Measurements from ENCODE around the gene ERBIN. TPM values are rescaled to one million over a fixed set of nuclear protein-coding genes. Genes with fewer than 3 reads are reported as not detected.
A peak's percentile ranks its signal among the peaks of the same experiment; 100 is the strongest.

Gene ERBIN
- total and polyA plus RNA-seq, 2 of the 13 experiments (the other 11 are each of a cell fraction or from before 2014, with no cell fraction given), result 14.4 to 41.7 TPM

GRCh38 chr5:65925044-65925600 lies 1.3 kb upstream of the ERBIN start (continued):
- TF ChIP-seq REXO4 (CRISPR knock-in tag; IDR thresholded peaks at IDR 0.05; ENCODE audit: borderline replicate concordance), result no peak
- TF ChIP-seq, protein P1, sequence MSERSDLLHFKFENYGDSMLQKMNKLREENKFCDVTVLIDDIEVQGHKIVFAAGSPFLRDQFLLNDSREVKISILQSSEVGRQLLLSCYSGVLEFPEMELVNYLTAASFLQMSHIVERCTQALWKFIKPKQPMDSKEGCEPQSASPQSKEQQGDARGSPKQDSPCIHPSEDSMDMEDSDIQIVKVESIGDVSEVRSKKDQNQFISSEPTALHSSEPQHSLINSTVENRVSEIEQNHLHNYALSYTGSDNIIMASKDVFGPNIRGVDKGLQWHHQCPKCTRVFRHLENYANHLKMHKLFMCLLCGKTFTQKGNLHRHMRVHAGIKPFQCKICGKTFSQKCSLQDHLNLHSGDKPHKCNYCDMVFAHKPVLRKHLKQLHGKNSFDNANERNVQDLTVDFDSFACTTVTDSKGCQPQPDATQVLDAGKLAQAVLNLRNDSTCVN (CRISPR knock-in tag; IDR thresholded peaks at IDR 0.05; ENCODE audit: borderline replicate concordance), result no peak
- TF ChIP-seq MBNL3 (CRISPR knock-in tag; conservative IDR thresholded peaks at IDR 0.05), result no peak
- no peak for TF ChIP-seq STAG1 (CRISPR knock-in tag; IDR thresholded peaks at IDR 0.05)
- TF ChIP-seq CBX5 (CRISPR knock-in tag; IDR thresholded peaks at IDR 0.05; ENCODE audit: borderline replicate concordance), result no peak
- peak; percentile 5 for TF ChIP-seq SAP130 (CRISPR knock-in tag; IDR thresholded peaks at IDR 0.05; ENCODE audit: low read depth)
- no peak for TF ChIP-seq CENPT (CRISPR knock-in tag; IDR thresholded peaks at IDR 0.05; ENCODE audit: low read depth)
- TF ChIP-seq PCBP1 (IDR thresholded peaks at IDR 0.05; ENCODE audit: borderline replicate concordance, low read depth, low read length), result no peak
- TF ChIP-seq SALL2 (CRISPR knock-in tag; IDR thresholded peaks at IDR 0.05), result no peak
- TF ChIP-seq ZNF3 (CRISPR knock-in tag; IDR thresholded peaks at IDR 0.05), result no peak
- TF ChIP-seq PRDM4 (CRISPR knock-in tag; IDR thresholded peaks at IDR 0.05; ENCODE audit: borderline replicate concordance), result no peak
- TF ChIP-seq, protein P2, sequence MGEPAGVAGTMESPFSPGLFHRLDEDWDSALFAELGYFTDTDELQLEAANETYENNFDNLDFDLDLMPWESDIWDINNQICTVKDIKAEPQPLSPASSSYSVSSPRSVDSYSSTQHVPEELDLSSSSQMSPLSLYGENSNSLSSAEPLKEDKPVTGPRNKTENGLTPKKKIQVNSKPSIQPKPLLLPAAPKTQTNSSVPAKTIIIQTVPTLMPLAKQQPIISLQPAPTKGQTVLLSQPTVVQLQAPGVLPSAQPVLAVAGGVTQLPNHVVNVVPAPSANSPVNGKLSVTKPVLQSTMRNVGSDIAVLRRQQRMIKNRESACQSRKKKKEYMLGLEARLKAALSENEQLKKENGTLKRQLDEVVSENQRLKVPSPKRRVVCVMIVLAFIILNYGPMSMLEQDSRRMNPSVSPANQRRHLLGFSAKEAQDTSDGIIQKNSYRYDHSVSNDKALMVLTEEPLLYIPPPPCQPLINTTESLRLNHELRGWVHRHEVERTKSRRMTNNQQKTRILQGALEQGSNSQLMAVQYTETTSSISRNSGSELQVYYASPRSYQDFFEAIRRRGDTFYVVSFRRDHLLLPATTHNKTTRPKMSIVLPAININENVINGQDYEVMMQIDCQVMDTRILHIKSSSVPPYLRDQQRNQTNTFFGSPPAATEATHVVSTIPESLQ (CRISPR knock-in tag; conservative IDR thresholded peaks at IDR 0.05), result 0 out of 2 replicates have a peak, but pooled peaks have one; percentile 10
- no peak for TF ChIP-seq HDAC1 (CRISPR knock-in tag; IDR thresholded peaks at IDR 0.05)
- TF ChIP-seq CHD4 (IDR thresholded peaks at IDR 0.05; ENCODE audit: borderline replicate concordance, low read length), result no peak
- no peak for TF ChIP-seq LRRFIP1 (CRISPR knock-in tag; conservative IDR thresholded peaks at IDR 0.05)
- no peak for TF ChIP-seq ZSCAN29 (CRISPR knock-in tag; conservative IDR thresholded peaks at IDR 0.05)
- TF ChIP-seq, protein P3, sequence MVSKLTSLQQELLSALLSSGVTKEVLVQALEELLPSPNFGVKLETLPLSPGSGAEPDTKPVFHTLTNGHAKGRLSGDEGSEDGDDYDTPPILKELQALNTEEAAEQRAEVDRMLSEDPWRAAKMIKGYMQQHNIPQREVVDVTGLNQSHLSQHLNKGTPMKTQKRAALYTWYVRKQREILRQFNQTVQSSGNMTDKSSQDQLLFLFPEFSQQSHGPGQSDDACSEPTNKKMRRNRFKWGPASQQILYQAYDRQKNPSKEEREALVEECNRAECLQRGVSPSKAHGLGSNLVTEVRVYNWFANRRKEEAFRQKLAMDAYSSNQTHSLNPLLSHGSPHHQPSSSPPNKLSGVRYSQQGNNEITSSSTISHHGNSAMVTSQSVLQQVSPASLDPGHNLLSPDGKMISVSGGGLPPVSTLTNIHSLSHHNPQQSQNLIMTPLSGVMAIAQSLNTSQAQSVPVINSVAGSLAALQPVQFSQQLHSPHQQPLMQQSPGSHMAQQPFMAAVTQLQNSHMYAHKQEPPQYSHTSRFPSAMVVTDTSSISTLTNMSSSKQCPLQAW (CRISPR knock-in tag; IDR thresholded peaks at IDR 0.05), result no peak
- TF ChIP-seq KLF12 (CRISPR knock-in tag; IDR thresholded peaks at IDR 0.05; ENCODE audit: borderline replicate concordance), result no peak
- TF ChIP-seq ZNF644 (CRISPR knock-in tag; IDR thresholded peaks at IDR 0.05; ENCODE audit: low read depth), result no peak

Data from HepG2 (cell line).